Prostate gland (tissue), 2 donors: ENCODE measurements around the gene MIGA2. TPM values are rescaled to one million over a fixed set of nuclear protein-coding genes. Genes with fewer than 3 reads are reported as not detected.

ENCODE experiments used
- DNase-seq: peaks from one replicate; pipeline ENCODE4 v3.0.0-alpha.2; 2019; ENCODE audit warnings: low spot score
- H3K27ac ChIP-seq, 2 donors: fragments of 200-600 bp; sonication (generic); 2 replicates each; pipeline ENCODE4 v1.5.1; 2017 to 2019
- H3K27me3 ChIP-seq: fragments of 200-600 bp; sonication (generic); replicated peaks from 2 replicates; pipeline ENCODE4 v1.5.1; 2019; ENCODE audit not compliant: insufficient read depth
- H3K36me3 ChIP-seq, 2 donors: fragments of 200-600 bp; sonication (generic); 1 replicate in 1 of 2; 2 replicates in 1 of 2; pipeline versions ENCODE4 v1.5.1 to v1.8.1; 2017 to 2019
- H3K4me1 ChIP-seq: fragments of 200-600 bp; sonication (generic); replicated peaks from 2 replicates; pipeline ENCODE4 v1.5.1; 2019
- H3K4me3 ChIP-seq, 2 donors: fragments of 200-600 bp; sonication (generic); 2 replicates each; pipeline ENCODE4 v1.5.1; 2017 to 2019
- H3K9me3 ChIP-seq: fragments of 200-600 bp; sonication (generic); 2 replicates; pipeline ENCODE4 v1.5.1; 2017
- POLR2A ChIP-seq: fragments of 450-650 bp; IDR thresholded peaks from one replicate; pipeline ENCODE4 v1.6.1; 2016; ENCODE audit warnings: antibody characterized with exemption, mild to moderate bottlenecking
- POLR2AphosphoS5 ChIP-seq: sonication (generic); formaldehyde crosslinking; IDR thresholded peaks from one replicate; pipeline ENCODE4 v1.6.1; 2017; ENCODE audit warnings: antibody characterized with exemption
- WGBS: methylation state at CpG from one replicate; pipeline ENCODE4 v1.1.5; 2018; 5-methylcytosine and 5-hydroxymethylcytosine counted together
- intact Hi-C: fragments of 100-400 bp; cut with DNase I; formaldehyde crosslinking; loops from one replicate; pipeline ENCODE4 v1.14.2; 2022
- total RNA-seq, 2 donors: library from RNA; depleted of rRNA; stranded (reverse); fragments of >200 nt; gene quantifications; one replicate each; pipeline ENCODE4 v1.1.0, GENCODE V29; 2016
- TF ChIP-seq, protein P1 (sequence below), 4 experiments: fragments of 200-600 bp in 2 of 4; fragments of 450-650 bp in 2 of 4; sonication (generic) in 2 of 4; IDR thresholded peaks; 1 replicate in 3 of 4; 2 replicates in 1 of 4; pipeline ENCODE4 v1.5.1; 2016 to 2019; ENCODE audit warnings: antibody characterized with exemption in 4 of 4, mild to moderate bottlenecking in 2 of 4, moderate library complexity in 2 of 4

The MIGA2 gene
- total RNA-seq, 2 donors from 2014 or later = 54.5 to 56.5 TPM

DNA sequence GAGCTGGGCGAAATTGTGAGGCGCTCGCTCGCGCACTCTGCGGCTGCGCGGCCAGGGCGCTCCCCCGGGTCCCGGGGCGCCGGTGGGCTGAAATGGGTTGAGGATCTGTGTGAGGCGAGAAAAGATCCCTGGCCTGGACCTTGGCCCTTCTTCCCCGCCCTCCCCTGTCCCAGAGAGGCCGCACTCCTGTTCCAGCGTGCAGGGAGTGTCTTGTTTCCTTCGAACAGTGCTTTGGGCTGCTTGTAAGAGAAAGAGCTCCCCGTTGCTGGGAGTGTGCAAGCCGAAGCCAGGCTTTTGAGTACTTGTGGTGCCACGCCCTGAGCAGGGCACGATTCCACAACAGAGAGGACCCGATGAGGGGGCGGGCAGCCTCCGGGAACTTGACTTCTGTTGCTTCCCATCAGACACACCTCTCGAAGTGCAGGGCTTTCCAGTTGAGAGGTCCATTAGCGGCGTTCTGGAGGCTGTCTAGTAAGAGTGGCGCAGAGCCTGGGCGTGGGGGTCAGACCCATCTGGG lies 45.0 kb downstream of the MIGA2 start:
- peak overlapping the region; percentile 59 to 76 for H3K27ac ChIP-seq
- no peak for DNase-seq
- intact Hi-C loops = no loop called here

GRCh38 chr9:129084087-129084486 lies 47.7 kb downstream of the MIGA2 start:
- Histone ChIP-seq H3K4me1 (peaks cover 9% of the 10 kb centered on the region), H3K27me3 (no peaks in the 10 kb centered on the region), H3K4me3 (no peak overlapping the region), H3K9me3 (no peaks in the 10 kb centered on the region), H3K27ac (no peak overlapping the region), H3K36me3 (peaks cover 2 to 8% of the 10 kb centered on the region in 2 donors)
- TF ChIP-seq POLR2AphosphoS5 (no peak), POLR2A (no peak)
- TF ChIP-seq, protein P1, sequence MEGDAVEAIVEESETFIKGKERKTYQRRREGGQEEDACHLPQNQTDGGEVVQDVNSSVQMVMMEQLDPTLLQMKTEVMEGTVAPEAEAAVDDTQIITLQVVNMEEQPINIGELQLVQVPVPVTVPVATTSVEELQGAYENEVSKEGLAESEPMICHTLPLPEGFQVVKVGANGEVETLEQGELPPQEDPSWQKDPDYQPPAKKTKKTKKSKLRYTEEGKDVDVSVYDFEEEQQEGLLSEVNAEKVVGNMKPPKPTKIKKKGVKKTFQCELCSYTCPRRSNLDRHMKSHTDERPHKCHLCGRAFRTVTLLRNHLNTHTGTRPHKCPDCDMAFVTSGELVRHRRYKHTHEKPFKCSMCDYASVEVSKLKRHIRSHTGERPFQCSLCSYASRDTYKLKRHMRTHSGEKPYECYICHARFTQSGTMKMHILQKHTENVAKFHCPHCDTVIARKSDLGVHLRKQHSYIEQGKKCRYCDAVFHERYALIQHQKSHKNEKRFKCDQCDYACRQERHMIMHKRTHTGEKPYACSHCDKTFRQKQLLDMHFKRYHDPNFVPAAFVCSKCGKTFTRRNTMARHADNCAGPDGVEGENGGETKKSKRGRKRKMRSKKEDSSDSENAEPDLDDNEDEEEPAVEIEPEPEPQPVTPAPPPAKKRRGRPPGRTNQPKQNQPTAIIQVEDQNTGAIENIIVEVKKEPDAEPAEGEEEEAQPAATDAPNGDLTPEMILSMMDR (IDR thresholded peaks at IDR 0.05) = no peak
- intact Hi-C loops = no loop called here
- no peak for DNase-seq
- WGBS = 85% methylated on average over 7 of the region's 7 CpGs

More for the DNA sequence above, 45.0 kb downstream of the MIGA2 start:
- Histone ChIP-seq H3K4me3 (peak overlapping the region; percentile 51 to 88), H3K4me1 (peaks cover 9% of the 10 kb centered on the region), H3K36me3 (peaks cover 2 to 3% of the 10 kb centered on the region in 2 donors), H3K9me3 (no peaks in the 10 kb centered on the region), H3K27me3 (no peaks in the 10 kb centered on the region)
- TF ChIP-seq POLR2A (no peak), POLR2AphosphoS5 (no peak)
- TF ChIP-seq, protein P1 (IDR thresholded peaks at IDR 0.05) = no peak
- under 1% methylated on average over 23 of the region's 30 CpGs for WGBS

DNA sequence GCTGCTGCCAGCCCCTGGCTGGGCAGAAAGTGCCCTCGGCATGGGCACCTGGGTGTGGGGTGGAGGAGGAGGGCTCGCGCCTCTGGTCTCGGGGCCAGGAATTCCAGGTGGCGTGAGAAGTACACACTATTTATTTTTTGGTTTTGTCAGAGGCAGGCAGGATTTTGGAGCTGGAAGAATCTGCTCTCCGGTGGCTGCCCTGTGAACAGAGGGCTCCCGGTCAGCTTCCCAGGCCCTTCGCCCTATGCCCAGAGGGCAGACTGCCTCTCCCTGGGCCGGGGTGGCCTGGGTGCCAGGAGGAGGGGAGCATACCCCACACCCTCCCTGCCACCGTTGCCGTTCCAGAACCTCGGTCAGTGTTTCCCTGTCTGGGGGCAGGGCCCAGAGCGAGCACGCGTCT lies 52.8 kb downstream of the MIGA2 start:
- H3K9me3 ChIP-seq = no peaks in the 10 kb centered on the region
- H3K36me3 ChIP-seq = peaks cover 2 to 8% of the 10 kb centered on the region in 2 donors
- intact Hi-C loops = no loop called here
- no peak overlapping the region for H3K27ac ChIP-seq
- no peak overlapping the region for H3K4me3 ChIP-seq
- DNase-seq = no peak
- no peaks in the 10 kb centered on the region for H3K4me1 ChIP-seq
- H3K27me3 ChIP-seq = no peaks in the 10 kb centered on the region
- 91% methylated on average over 15 of the region's 15 CpGs for WGBS
- TF ChIP-seq, protein P1 (IDR thresholded peaks at IDR 0.05) = no peak
- TF ChIP-seq POLR2AphosphoS5 (no peak), POLR2A (no peak)

GRCh38 chr9:129093602-129094386 lies 57.4 kb downstream of the MIGA2 start:
- Histone ChIP-seq H3K9me3 (no peaks in the 10 kb centered on the region), H3K27me3 (no peaks in the 10 kb centered on the region), H3K36me3 (peaks cover 0 to 7% of the 10 kb centered on the region in 2 donors), H3K4me1 (no peaks in the 10 kb centered on the region), H3K27ac (no peak overlapping the region), H3K4me3 (no peak overlapping the region)
- no peak for DNase-seq
- WGBS = 74% methylated on average over 20 of the region's 20 CpGs
- no peak for TF ChIP-seq POLR2AphosphoS5
- TF ChIP-seq, protein P1 (IDR thresholded peaks at IDR 0.05) = no peak
- TF ChIP-seq POLR2A = no peak
- intact Hi-C loops = no loop called here
